Right cardiac atrium (tissue), 5 donors: Measurements from ENCODE around the gene ACADVL. TPM values are rescaled to one million over a fixed set of nuclear protein-coding genes. Genes with fewer than 3 reads are reported as not detected.

ENCODE experiments used
- ATAC-seq, 2 donors: fragments of 200-7000 bp; cut with Tn5 transposase; one replicate each; pipeline versions ENCODE4 v1.8.0 to v1.9.1; 2020; ENCODE audit warnings: moderate library complexity in 2 of 2, mild to moderate bottlenecking in 1 of 2
- DNase-seq, 3 donors: peaks; one replicate each; pipeline ENCODE4 v3.0.0-alpha.2; 2020
- H3K27ac ChIP-seq: one replicate; pipeline ENCODE4 v1.5.1; 2013; ENCODE audit warnings: mild to moderate bottlenecking, low read length, control low read depth, moderate library complexity
- H3K27me3 ChIP-seq: one replicate; pipeline ENCODE4 v1.6.1; 2013; ENCODE audit not compliant: control insufficient read depth, insufficient read depth
- H3K4me1 ChIP-seq: one replicate; pipeline ENCODE4 v1.6.1; 2013; ENCODE audit warnings: low read length; ENCODE audit not compliant: control insufficient read depth, insufficient read depth
- H3K4me3 ChIP-seq: one replicate; pipeline ENCODE4 v1.5.1; 2013; ENCODE audit warnings: low read length, control low read depth
- H3K9me3 ChIP-seq: one replicate; pipeline ENCODE4 v1.6.1; 2013; ENCODE audit warnings: low read length; ENCODE audit not compliant: control insufficient read depth
- WGBS: extraction: QIAGEN DNeasy Blood & Tissue Kit; methylation state at CpG from one replicate; pipeline ENCODE4 v1.1.7; 2013; 5-methylcytosine and 5-hydroxymethylcytosine counted together
- intact Hi-C, 4 donors: fragments of 100-400 bp; cut with DNase I; formaldehyde crosslinking; loops; one replicate each; pipeline versions ENCODE4 v1.11.0 to v1.14.0; 2022 to 2023
- polyA plus RNA-seq: library from polyadenylated mRNA; stranded (reverse); fragments of 200-250 nt; gene quantifications from one replicate; pipeline ENCODE4 v1.2.3, GENCODE V29; 2013
- total RNA-seq, 4 donors: library from RNA; stranded (reverse); fragmentation: NEBNext Ultra II Directional; extraction: Animal tissue kit (Norgen Biotek cat#: 25700); gene quantifications; one replicate each; pipeline ENCODE4 v1.2.1, GENCODE V29; 2021
- donor health status: healthy with polysubstance abuse.
- donor health status: DM: no; HTN: yes; CAD: no.
- donor health status: DM: no; HTN: no; CAD: no.
- donor health status: DM: no; HTN: yes; CAD: no; lungs with severe emphysema.
- donor health status: DM: yes; HTN: yes; CAD: no.

The ACADVL gene
- total and polyA plus RNA-seq, 5 donors = 896 to 1,154 (median 1,072) TPM

- Histone ChIP-seq H3K4me1 (no peaks in the 10 kb centered on the region), H3K4me3 (no peak overlapping the region), H3K9me3 (no peaks in the 10 kb centered on the region), H3K27ac (no peak overlapping the region), H3K27me3 (no peaks in the 10 kb centered on the region)
- 58% methylated on average over 21 of the region's 21 CpGs for WGBS
- ATAC-seq (no peak), DNase-seq (peak in 2 of 3 donors; percentile 24 to 74)
- intact Hi-C loops = no loop called here
Measured at GRCh38 chr17:7208027-7208571, 11.6 kb upstream of the ACADVL start.

- intact Hi-C loops = no loop called here
- Histone ChIP-seq H3K27ac (no peak overlapping the region), H3K9me3 (no peaks in the 10 kb centered on the region), H3K27me3 (no peaks in the 10 kb centered on the region), H3K4me1 (no peaks in the 10 kb centered on the region), H3K4me3 (no peak overlapping the region)
- no peak for ATAC-seq
- DNase-seq = peak in 2 of 3 donors; percentile 6 to 33
- WGBS = 86% methylated on average over 9 of the region's 9 CpGs
Measured at GRCh38 chr17:7208754-7209460, 10.8 kb upstream of the ACADVL start.

DNA sequence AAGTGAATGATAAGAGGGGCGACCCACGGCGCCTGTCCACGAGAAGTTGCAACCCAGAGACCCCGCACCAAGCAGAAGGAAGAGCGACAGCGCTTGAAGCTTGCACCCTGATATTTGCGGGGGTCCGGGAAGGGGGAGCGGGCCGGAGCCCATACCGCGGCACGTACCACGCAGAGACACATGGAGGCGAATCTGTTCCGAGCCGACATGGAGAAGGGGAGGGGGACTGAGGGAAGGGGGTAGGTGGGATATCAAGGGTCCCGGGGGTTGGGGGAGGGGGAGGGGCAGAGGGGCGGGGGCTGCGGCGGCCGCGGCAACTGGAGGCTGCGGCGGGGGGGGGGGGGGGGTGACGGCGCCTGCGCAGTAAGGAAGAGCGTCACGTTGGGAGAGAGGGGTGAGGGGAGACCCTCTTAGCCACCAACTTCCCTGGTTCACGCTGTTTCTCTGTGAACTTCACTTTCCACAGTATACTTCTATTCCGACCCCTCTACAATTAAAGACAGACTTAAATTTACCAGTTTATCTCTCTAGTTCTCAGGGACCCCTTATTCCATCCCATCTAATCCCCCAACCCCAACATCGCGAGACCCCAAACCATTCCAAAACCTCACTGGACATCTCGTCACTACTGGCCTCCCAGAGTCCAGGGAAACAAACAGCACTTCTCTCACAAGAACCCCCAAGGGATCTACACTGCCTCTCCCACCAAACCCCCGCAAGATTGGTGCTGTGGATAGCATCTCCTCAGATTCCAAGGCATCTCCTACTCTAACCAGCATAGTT is 8.1 kb upstream of the ACADVL start:
- Histone ChIP-seq H3K9me3 (no peaks in the 10 kb centered on the region), H3K4me3 (no peak overlapping the region), H3K27me3 (no peaks in the 10 kb centered on the region), H3K4me1 (no peaks in the 10 kb centered on the region), H3K27ac (no peak overlapping the region)
- 40% methylated on average over 35 of the region's 37 CpGs for WGBS
- intact Hi-C loops = no loop called here
- peak in 2 of 3 donors; percentile 48 to 56 for DNase-seq
- no peak for ATAC-seq

- DNase-seq = peak in 1 of 3 donors; percentile 81
- WGBS = 5% methylated on average over 15 of the region's 15 CpGs
- peak in 1 of 2 donors; percentile 2 for ATAC-seq
- Histone ChIP-seq H3K4me1 (no peaks in the 10 kb centered on the region), H3K9me3 (no peaks in the 10 kb centered on the region), H3K4me3 (peak overlapping the region; percentile 62), H3K27me3 (no peaks in the 10 kb centered on the region), H3K27ac (no peak overlapping the region)
- intact Hi-C loops = no loop called here
Measured at GRCh38 chr17:7213895-7214299, 5.8 kb upstream of the ACADVL start.

DNA sequence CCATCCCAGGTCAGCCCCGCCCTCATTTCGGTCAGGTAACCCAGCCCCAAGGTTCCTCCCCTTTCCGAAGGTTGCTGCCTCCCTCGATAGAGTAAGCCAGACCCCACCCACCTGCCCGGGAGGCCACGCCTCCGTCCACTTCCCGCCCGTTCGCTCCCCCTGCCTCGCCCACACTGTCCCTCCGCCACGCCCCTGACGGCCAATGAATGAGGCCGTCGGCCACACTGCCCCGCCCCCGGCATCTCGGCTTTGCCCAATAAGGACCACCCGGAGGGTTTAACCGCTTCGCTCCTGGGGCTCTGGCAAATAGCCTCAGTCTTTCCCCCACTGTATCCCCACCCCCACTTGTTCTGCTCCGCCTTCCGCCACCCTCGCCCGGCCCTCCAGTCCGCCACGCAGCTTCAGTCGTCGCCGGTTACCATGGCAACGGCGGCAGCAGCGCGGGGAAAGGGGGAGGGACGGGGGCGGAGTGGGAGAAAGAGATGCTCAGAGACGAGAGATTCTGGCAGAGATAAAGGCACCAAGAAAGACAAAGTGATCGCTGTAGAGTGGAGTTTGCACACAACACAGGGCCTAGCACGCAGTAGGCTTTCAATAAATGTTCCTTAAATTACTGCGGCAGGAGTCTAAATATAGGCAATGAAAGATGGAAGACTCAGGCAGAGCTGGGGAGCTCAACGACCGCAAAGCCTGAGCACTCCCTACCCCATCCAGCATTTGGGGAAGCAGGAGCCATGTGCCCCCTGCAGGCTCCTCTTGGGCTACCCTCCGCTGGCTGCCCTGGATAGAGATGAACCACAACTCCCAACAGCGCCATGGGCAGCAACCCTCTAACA is 5.2 kb upstream of the ACADVL start:
- Histone ChIP-seq H3K4me3 (peak overlapping the region; percentile 62), H3K9me3 (no peaks in the 10 kb centered on the region), H3K27ac (peak overlapping the region; percentile 50), H3K27me3 (no peaks in the 10 kb centered on the region), H3K4me1 (no peaks in the 10 kb centered on the region)
- DNase-seq (peak; percentile 100), ATAC-seq (peak; percentile 91)
- intact Hi-C loops = no loop called here
- under 1% methylated on average over 45 of the region's 45 CpGs for WGBS

DNA sequence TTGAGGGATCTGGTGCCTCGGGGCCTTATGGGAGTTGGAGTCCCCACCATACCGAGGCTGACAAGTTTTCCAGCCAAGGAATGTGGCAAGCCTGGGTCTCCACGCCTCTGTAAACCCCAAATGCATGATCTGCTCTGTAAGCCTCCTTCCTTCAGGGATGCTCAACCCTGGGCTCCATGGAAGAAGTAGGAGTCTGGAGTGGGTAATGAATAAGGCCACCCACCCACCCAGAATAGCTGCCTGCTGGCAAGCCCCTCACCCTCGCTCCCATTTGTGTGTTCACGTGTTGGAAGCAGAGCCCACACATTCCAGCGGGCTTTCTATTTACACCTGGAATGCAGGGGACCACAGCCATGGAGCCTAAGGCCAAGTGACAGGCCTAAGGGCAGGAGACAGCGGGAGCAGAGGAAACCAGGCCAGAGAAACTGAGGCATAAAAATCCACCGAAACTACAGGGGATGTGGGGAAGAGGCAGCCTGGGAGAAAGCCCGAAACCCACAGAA is 4.6 kb upstream of the ACADVL start:
- intact Hi-C loops = no loop called here
- 14% methylated on average over 9 of the region's 9 CpGs for WGBS

DNA sequence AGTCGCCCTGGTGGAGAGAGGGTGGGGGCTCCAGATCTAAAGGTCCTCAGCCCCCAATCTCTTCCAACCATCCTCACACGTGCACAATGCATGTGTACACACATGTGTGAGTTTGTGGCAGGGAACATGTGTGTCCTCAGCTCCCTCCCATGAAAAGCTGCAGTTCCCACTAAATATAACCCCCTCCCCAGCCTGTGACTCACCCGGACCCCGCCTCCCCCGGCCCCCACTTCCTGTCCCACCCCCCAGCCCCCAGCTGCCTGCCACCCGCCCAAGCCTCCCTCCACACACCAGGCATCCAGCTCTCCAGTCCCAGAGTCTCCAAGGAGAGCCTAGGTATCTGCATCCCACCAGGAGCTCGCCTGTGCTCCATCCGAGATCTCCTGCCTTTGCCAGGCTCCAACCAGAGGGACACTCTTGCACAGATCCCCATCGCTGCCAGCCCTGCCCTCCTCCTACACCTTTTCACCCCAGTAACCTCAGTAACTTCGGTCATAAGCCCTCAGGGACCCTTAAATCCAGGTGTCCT is 4.0 kb upstream of the ACADVL start:
- DNase-seq (peak in 2 of 3 donors; percentile 18 to 59), ATAC-seq (no peak)
- Histone ChIP-seq H3K4me3 (no peak overlapping the region), H3K27ac (peak overlapping the region; percentile 45), H3K9me3 (no peaks in the 10 kb centered on the region), H3K27me3 (no peaks in the 10 kb centered on the region), H3K4me1 (peaks cover under 1% of the 10 kb centered on the region)
- WGBS = 9% methylated on average over 10 of the region's 10 CpGs
- intact Hi-C loops = no loop called here

More for the DNA sequence above, 4.6 kb upstream of the ACADVL start:
- no peak for DNase-seq
- no peak overlapping the region for H3K4me3 ChIP-seq
- ATAC-seq = no peak
- H3K9me3 ChIP-seq = no peaks in the 10 kb centered on the region
- no peaks in the 10 kb centered on the region for H3K27me3 ChIP-seq
- peak overlapping the region; percentile 45 for H3K27ac ChIP-seq
- H3K4me1 ChIP-seq = no peaks in the 10 kb centered on the region

GRCh38 chr17:7216242-7217112 is 3.3 kb upstream of the ACADVL start:
- intact Hi-C loops = no loop called here
- Histone ChIP-seq H3K4me1 (peaks cover 2% of the 10 kb centered on the region), H3K27ac (peak overlapping the region; percentile 17), H3K4me3 (peak overlapping the region; percentile 61), H3K9me3 (no peaks in the 10 kb centered on the region), H3K27me3 (no peaks in the 10 kb centered on the region)
- peak in 1 of 3 donors; percentile 46 for DNase-seq
- WGBS = 14% methylated on average over 7 of the region's 7 CpGs
- ATAC-seq = no peak

GRCh38 chr17:7217113-7217987 is 2.4 kb upstream of the ACADVL start:
- Histone ChIP-seq H3K27ac (peak overlapping the region; percentile 5), H3K4me1 (peaks cover 2% of the 10 kb centered on the region), H3K4me3 (peak overlapping the region; percentile 61), H3K9me3 (no peaks in the 10 kb centered on the region), H3K27me3 (no peaks in the 10 kb centered on the region)
- DNase-seq (peak; percentile 67 to 83 (median 82)), ATAC-seq (no peak)
- intact Hi-C loops = no loop called here
- under 1% methylated on average over 32 of the region's 32 CpGs for WGBS
